Natural killer cell (primary cell): Measurements from ENCODE around the gene PRKAR1B. TPM values are rescaled to one million over a fixed set of nuclear protein-coding genes. Genes with fewer than 3 reads are reported as not detected.

Experiments
- ATAC-seq, 3 donors: fragments of 150-1000 bp in 2 of 3; fragments of 200-7000 bp in 1 of 3; cut with Tn5 transposase; 1 replicate in 1 of 3; 2 replicates in 2 of 3; pipeline ENCODE4 v1.10.0; 2021; ENCODE audit warnings: mild to moderate bottlenecking in 2 of 3, moderate library complexity in 2 of 3
- DNase-seq, 2 donors: peaks; one replicate each; pipeline versions ENCODE4 v3.0.0 to v3.0.0-alpha.2; 2013 to 2021; ENCODE audit warnings: mixed read lengths in 1 of 2
- H3K27ac ChIP-seq: one replicate; pipeline ENCODE4 v1.5.1; 2013; ENCODE audit warnings: mild to moderate bottlenecking, low read length
- H3K27me3 ChIP-seq: one replicate; pipeline ENCODE4 v1.6.1; 2013; ENCODE audit warnings: low read length; ENCODE audit not compliant: control insufficient read depth, insufficient read depth
- H3K36me3 ChIP-seq: one replicate; pipeline ENCODE4 v1.6.1; 2013; ENCODE audit warnings: low read length; ENCODE audit not compliant: control insufficient read depth, insufficient read depth
- H3K4me1 ChIP-seq: one replicate; pipeline ENCODE4 v1.6.1; 2013; ENCODE audit warnings: low read length; ENCODE audit not compliant: control insufficient read depth, insufficient read depth
- H3K4me3 ChIP-seq: one replicate; pipeline ENCODE4 v1.5.1; 2013; ENCODE audit warnings: low read length
- H3K9me3 ChIP-seq: one replicate; pipeline ENCODE4 v1.6.1; 2013; ENCODE audit warnings: low read length; ENCODE audit not compliant: control insufficient read depth, insufficient read depth
- H3K27ac Mint-ChIP-seq, 2 donors: one replicate each; pipeline ENCODE4 v1.8.0; 2022; ENCODE audit warnings: mild to moderate bottlenecking in 2 of 2, mixed read lengths in 2 of 2, moderate library complexity in 1 of 2
- H3K27me3 Mint-ChIP-seq, 2 donors: one replicate each; pipeline ENCODE4 v1.8.0; 2022; ENCODE audit warnings: low read depth in 2 of 2, mixed read lengths in 2 of 2
- H3K36me3 Mint-ChIP-seq: one replicate; pipeline ENCODE4 v1.8.0; 2022; ENCODE audit warnings: mixed read lengths
- H3K4me1 Mint-ChIP-seq, 2 donors: one replicate each; pipeline ENCODE4 v1.8.0; 2022; ENCODE audit warnings: mixed read lengths in 2 of 2
- H3K4me3 Mint-ChIP-seq: one replicate; pipeline ENCODE4 v1.8.0; 2022; ENCODE audit warnings: mild to moderate bottlenecking, moderate library complexity, mixed read lengths
- H3K9me3 Mint-ChIP-seq, 2 donors: one replicate each; pipeline ENCODE4 v1.8.0; 2022; ENCODE audit warnings: mixed read lengths in 2 of 2
- CTCF ChIP-seq: fragments of 200-600 bp; IDR thresholded peaks from one replicate; pipeline ENCODE4 v1.8.0; 2022; ENCODE audit warnings: antibody characterized with exemption
- WGBS: methylation state at CpG from one replicate; pipeline ENCODE4 v1.1.7; 2013; ENCODE audit warnings: missing lambda C conversion rate; ENCODE audit not compliant: insufficient coverage; 5-methylcytosine and 5-hydroxymethylcytosine counted together
- intact Hi-C: fragments of 100-400 bp; cut with micrococcal nuclease; formaldehyde crosslinking; loops from one replicate; pipeline ENCODE4 v1.14.2; 2022
- total RNA-seq, 4 donors: library from RNA; stranded (reverse); fragments of 120-200 nt in 1 of 4; gene quantifications; one replicate each; pipeline versions ENCODE4 v1.2.3 to v1.2.4, GENCODE V29; 2013 to 2022

Gene PRKAR1B
- total RNA-seq, 3 donors from 2014 or later (not counting 1 experiment from before 2014, with no cell fraction given) = 2.4 to 3.8 (median 3.0) TPM

- Mint-ChIP-seq H3K36me3 (no peaks in the 10 kb centered on the region), H3K4me3 (no peak overlapping the region), H3K27me3 (no peaks in the 10 kb centered on the region), H3K9me3 (no peaks in the 10 kb centered on the region), H3K27ac (no peak overlapping the region), H3K4me1 (peaks cover 0 to 5% of the 10 kb centered on the region in 2 donors)
- Histone ChIP-seq H3K36me3 (no peaks in the 10 kb centered on the region), H3K27ac (no peak overlapping the region), H3K27me3 (no peaks in the 10 kb centered on the region), H3K9me3 (no peaks in the 10 kb centered on the region), H3K4me1 (no peaks in the 10 kb centered on the region), H3K4me3 (no peak overlapping the region)
- 97% methylated on average over 7 of the region's 7 CpGs for WGBS
- intact Hi-C loops = no loop called here
- ATAC-seq = no peak
- no peak for TF ChIP-seq CTCF
- no peak for DNase-seq
These were observed 225.6 kb downstream of the PRKAR1B start for GRCh38 chr7:501526-501925.

- no peak overlapping the region for H3K27ac ChIP-seq
- H3K4me3 ChIP-seq = no peak overlapping the region
- no peak overlapping the region for H3K27ac Mint-ChIP-seq
- no peak for TF ChIP-seq CTCF
- no peaks in the 10 kb centered on the region for H3K36me3 Mint-ChIP-seq
- no peak overlapping the region for H3K4me3 Mint-ChIP-seq
- no peaks in the 10 kb centered on the region for H3K9me3 Mint-ChIP-seq
- no peaks in the 10 kb centered on the region for H3K9me3 ChIP-seq
- DNase-seq (no peak), ATAC-seq (no peak)
- H3K27me3 ChIP-seq = no peaks in the 10 kb centered on the region
- H3K4me1 ChIP-seq = no peaks in the 10 kb centered on the region
- H3K36me3 ChIP-seq = no peaks in the 10 kb centered on the region
- no peaks in the 10 kb centered on the region for H3K27me3 Mint-ChIP-seq
- H3K4me1 Mint-ChIP-seq = peaks cover 0 to 5% of the 10 kb centered on the region in 2 donors
- intact Hi-C loops = no loop called here
- 94% methylated on average over 35 of the region's 35 CpGs for WGBS
These were observed 226.3 kb downstream of the PRKAR1B start for GRCh38 chr7:500521-501420.

- no peaks in the 10 kb centered on the region for H3K4me1 ChIP-seq
- no peaks in the 10 kb centered on the region for H3K27me3 Mint-ChIP-seq
- H3K27me3 ChIP-seq = no peaks in the 10 kb centered on the region
- H3K27ac ChIP-seq = no peak overlapping the region
- DNase-seq = no peak
- no peak overlapping the region for H3K4me3 ChIP-seq
- H3K9me3 ChIP-seq = no peaks in the 10 kb centered on the region
- intact Hi-C loops = no loop called here
- H3K9me3 Mint-ChIP-seq = no peaks in the 10 kb centered on the region
- H3K4me3 Mint-ChIP-seq = no peak overlapping the region
- WGBS = 93% methylated on average over 20 of the region's 20 CpGs
- peaks cover 0 to 5% of the 10 kb centered on the region in 2 donors for H3K4me1 Mint-ChIP-seq
- no peak for ATAC-seq
- no peaks in the 10 kb centered on the region for H3K36me3 Mint-ChIP-seq
- no peak overlapping the region for H3K27ac Mint-ChIP-seq
- H3K36me3 ChIP-seq = no peaks in the 10 kb centered on the region
- TF ChIP-seq CTCF = no peak
These were observed 227.1 kb downstream of the PRKAR1B start for GRCh38 chr7:499853-500485.

Other genes with a start within 250 kb of the PRKAR1B start
- gene PDGFA, start 207.4 kb downstream of the PRKAR1B start, total RNA-seq = 1 to 10 TPM in 2 of 3 donors, under 1 TPM in 1; 0.86 to 2.0 (median 1.5) TPM
- 10 to 100 TPM in 2 of 3 donors, 1 to 10 TPM in 1; 6.7 to 10.3 (median 10.3) TPM for gene DNAAF5, start 582 bp downstream of the PRKAR1B start, total RNA-seq
- 10 to 100 TPM; 40.2 to 63.5 (median 48.0) TPM for gene SUN1, start 105.2 kb upstream of the PRKAR1B start, total RNA-seq
- 10 to 100 TPM; 69.3 to 81.6 (median 73.2) TPM for gene GET4, start 149.3 kb upstream of the PRKAR1B start, total RNA-seq
- gene ADAP1, start 227.4 kb upstream of the PRKAR1B start, total RNA-seq = 100 to 1,000 TPM in 1 of 3 donors, 10 to 100 TPM in 2; 87.2 to 117 (median 89.2) TPM
- gene COX19, start 248.3 kb upstream of the PRKAR1B start, total RNA-seq = 10 to 100 TPM; 33.6 to 38.3 (median 33.6) TPM